ENCODE results near the gene LUZP1.

Gene LUZP1

DNA sequence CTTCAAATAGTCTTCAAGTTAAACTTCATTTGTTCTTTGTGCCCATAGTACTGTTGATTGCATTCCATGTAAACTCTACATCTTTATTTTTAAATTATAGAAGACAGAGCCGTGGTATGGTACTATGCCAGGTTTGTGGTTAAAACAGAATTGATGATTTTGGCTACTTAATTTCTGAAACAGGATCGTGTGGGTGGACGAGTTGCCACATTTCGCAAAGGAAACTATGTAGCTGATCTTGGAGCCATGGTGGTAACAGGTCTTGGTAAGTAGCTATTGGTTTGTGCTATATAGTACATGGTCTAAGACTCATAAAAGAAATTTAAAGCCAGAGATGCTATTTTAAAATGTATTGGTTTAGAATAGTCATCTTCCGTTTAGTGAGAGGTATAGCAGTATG, 111.4 kb downstream of the LUZP1 start:
- DNase-seq (ENCODE audit: low read depth, low spot score): no peak
- Histone ChIP-seq H3K27me3 (ENCODE audit: insufficient read depth, insufficient read length) (no peaks in the 10 kb centered on the region), H3K4me3 (ENCODE audit: insufficient read length, low read depth) (no peak overlapping the region), H3K36me3 (ENCODE audit: insufficient read depth, insufficient read length, low read length) (peaks cover 83% of the 10 kb centered on the region), H3K9ac (ENCODE audit: insufficient read length, low read depth) (no peak overlapping the region), H3K9me3 (ENCODE audit: insufficient read depth, low read length) (no peaks in the 10 kb centered on the region), H3K4me1 (ENCODE audit: insufficient read depth, insufficient read length) (no peaks in the 10 kb centered on the region)
- TF ChIP-seq ZNF274 (IDR thresholded peaks at IDR 0.05; ENCODE audit: low read depth, low read length): no peak
- no peak for TF ChIP-seq YY1 (IDR thresholded peaks at IDR 0.05; ENCODE audit: insufficient read depth, insufficient read length)
- TF ChIP-seq SUZ12 (IDR thresholded peaks at IDR 0.05; ENCODE audit: extremely low read depth, insufficient read depth, insufficient read length): no peak

DNA sequence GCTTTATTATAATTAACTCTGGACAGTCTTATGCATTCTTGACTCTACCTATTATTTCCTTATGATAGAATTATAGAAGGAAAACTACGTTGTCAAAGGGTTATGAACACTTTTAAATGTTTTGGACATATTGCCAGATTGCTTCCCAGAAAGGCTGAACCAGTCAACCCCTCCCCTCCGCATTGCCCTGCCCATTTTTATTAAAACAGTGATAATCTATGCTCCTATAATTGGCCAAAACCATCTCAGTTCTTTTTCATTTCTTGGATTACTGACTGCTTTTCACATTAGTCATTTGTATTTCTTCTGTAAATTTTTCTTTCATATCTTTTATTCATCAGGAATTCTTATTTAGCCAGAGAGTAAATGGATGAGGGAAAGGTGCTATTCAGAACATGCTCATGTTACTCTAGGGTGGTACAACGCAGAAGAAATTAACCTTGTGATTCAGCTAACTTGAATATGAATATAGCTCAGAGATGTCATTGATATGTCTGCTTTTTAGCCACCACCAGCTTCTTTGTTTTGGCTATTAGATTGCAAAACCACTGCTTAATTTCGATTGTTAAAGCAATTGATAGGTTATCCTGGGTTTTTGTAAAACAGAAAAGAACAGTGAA, 117.3 kb downstream of the LUZP1 start:
- Histone ChIP-seq H3K4me1 (ENCODE audit: insufficient read depth, insufficient read length) (no peaks in the 10 kb centered on the region), H3K36me3 (ENCODE audit: insufficient read depth, insufficient read length, low read length) (peaks cover 50% of the 10 kb centered on the region), H3K9ac (ENCODE audit: insufficient read length, low read depth) (no peak overlapping the region), H3K4me3 (ENCODE audit: insufficient read length, low read depth) (no peak overlapping the region), H3K9me3 (ENCODE audit: insufficient read depth, low read length) (no peaks in the 10 kb centered on the region), H3K27me3 (ENCODE audit: insufficient read depth, insufficient read length) (no peaks in the 10 kb centered on the region)
- TF ChIP-seq YY1 (IDR thresholded peaks at IDR 0.05; ENCODE audit: insufficient read depth, insufficient read length) (no peak), SUZ12 (IDR thresholded peaks at IDR 0.05; ENCODE audit: extremely low read depth, insufficient read depth, insufficient read length) (no peak), ZNF274 (IDR thresholded peaks at IDR 0.05; ENCODE audit: low read depth, low read length) (no peak)
- no peak for DNase-seq (ENCODE audit: low read depth, low spot score)

DNA sequence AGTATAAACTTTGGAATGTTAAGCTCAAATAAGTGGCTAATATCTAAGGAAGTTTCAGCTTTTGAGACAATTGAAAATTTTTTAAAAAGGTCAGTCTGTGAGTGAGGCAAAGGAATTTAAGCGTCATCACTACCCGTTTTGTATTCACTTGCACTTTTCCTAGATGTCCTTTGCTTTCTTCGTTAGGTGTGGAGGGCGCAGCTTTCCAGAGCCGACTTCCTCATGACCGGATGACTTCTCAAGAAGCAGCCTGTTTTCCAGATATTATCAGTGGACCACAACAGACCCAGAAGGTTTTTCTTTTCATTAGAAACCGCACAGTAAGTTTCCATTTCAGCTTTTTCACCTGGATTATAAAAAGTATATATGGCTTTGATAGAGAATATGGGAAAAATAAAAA, 118.5 kb downstream of the LUZP1 start:
- H3K4me1 ChIP-seq (ENCODE audit: insufficient read depth, insufficient read length): no peaks in the 10 kb centered on the region
- H3K36me3 ChIP-seq (ENCODE audit: insufficient read depth, insufficient read length, low read length): peaks cover 39% of the 10 kb centered on the region
- TF ChIP-seq YY1 (IDR thresholded peaks at IDR 0.05; ENCODE audit: insufficient read depth, insufficient read length): no peak
- TF ChIP-seq SUZ12 (IDR thresholded peaks at IDR 0.05; ENCODE audit: extremely low read depth, insufficient read depth, insufficient read length): no peak
- H3K27me3 ChIP-seq (ENCODE audit: insufficient read depth, insufficient read length): no peaks in the 10 kb centered on the region
- no peak overlapping the region for H3K4me3 ChIP-seq (ENCODE audit: insufficient read length, low read depth)
- no peak for DNase-seq (ENCODE audit: low read depth, low spot score)
- H3K9ac ChIP-seq (ENCODE audit: insufficient read length, low read depth): no peak overlapping the region
- no peaks in the 10 kb centered on the region for H3K9me3 ChIP-seq (ENCODE audit: insufficient read depth, low read length)

DNA sequence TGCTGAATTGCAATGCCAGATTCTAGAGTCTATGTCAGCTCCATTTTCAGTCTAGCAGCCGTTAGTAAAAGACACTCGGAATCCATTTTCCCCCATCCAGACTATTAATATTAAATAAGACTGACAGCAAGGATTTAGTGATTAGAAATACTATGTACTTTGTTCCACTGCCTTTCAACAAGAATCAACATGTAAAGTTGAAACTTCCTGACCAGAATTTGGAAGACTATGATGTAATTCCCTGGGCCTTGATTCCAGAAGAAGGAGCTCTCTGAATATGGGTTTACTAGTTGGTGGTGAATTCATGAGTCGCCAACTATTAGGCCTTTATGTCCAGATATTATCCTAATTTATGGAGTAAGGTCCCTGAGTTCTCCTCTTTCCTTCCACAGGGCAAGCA, 124.6 kb downstream of the LUZP1 start:
- no peak overlapping the region for H3K4me3 ChIP-seq (ENCODE audit: insufficient read length, low read depth)
- H3K9ac ChIP-seq (ENCODE audit: insufficient read length, low read depth): no peak overlapping the region
- TF ChIP-seq ZNF274 (IDR thresholded peaks at IDR 0.05; ENCODE audit: low read depth, low read length) (no peak), SUZ12 (IDR thresholded peaks at IDR 0.05; ENCODE audit: extremely low read depth, insufficient read depth, insufficient read length) (no peak), YY1 (IDR thresholded peaks at IDR 0.05; ENCODE audit: insufficient read depth, insufficient read length) (no peak)
- H3K36me3 ChIP-seq (ENCODE audit: insufficient read depth, insufficient read length, low read length): peaks cover 13% of the 10 kb centered on the region
- H3K9me3 ChIP-seq (ENCODE audit: insufficient read depth, low read length): no peaks in the 10 kb centered on the region
- no peaks in the 10 kb centered on the region for H3K4me1 ChIP-seq (ENCODE audit: insufficient read depth, insufficient read length)
- no peaks in the 10 kb centered on the region for H3K27me3 ChIP-seq (ENCODE audit: insufficient read depth, insufficient read length)
- no peak for DNase-seq (ENCODE audit: low read depth, low spot score)

DNA sequence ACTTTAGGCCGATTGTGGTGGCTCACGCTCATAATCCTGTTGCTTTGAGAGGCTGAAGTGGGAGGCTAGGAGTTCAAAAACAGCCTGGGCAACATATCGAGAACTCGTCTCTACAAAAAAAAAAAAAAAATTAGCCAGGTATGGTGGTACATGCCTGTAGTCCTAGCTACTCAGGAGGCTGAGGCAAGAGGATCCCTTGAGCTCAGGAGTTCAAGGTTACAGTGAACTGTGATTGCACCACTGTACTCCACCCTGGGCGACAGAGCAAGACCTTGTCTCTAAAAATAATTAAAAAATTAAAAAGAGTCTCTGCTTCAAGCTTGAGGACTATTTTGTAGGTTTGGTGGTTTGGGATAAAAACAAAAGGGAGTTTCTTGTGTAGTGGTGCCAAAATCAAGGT, 128.1 kb downstream of the LUZP1 start:
- DNase-seq (ENCODE audit: low read depth, low spot score): no peak
- Histone ChIP-seq H3K9me3 (ENCODE audit: insufficient read depth, low read length) (no peaks in the 10 kb centered on the region), H3K9ac (ENCODE audit: insufficient read length, low read depth) (no peak overlapping the region), H3K27me3 (ENCODE audit: insufficient read depth, insufficient read length) (no peaks in the 10 kb centered on the region), H3K4me1 (ENCODE audit: insufficient read depth, insufficient read length) (no peaks in the 10 kb centered on the region), H3K4me3 (ENCODE audit: insufficient read length, low read depth) (no peak overlapping the region), H3K36me3 (ENCODE audit: insufficient read depth, insufficient read length, low read length) (peaks cover 11% of the 10 kb centered on the region)
- TF ChIP-seq SUZ12 (IDR thresholded peaks at IDR 0.05; ENCODE audit: extremely low read depth, insufficient read depth, insufficient read length) (no peak), ZNF274 (IDR thresholded peaks at IDR 0.05; ENCODE audit: low read depth, low read length) (no peak), YY1 (IDR thresholded peaks at IDR 0.05; ENCODE audit: insufficient read depth, insufficient read length) (no peak)

DNA sequence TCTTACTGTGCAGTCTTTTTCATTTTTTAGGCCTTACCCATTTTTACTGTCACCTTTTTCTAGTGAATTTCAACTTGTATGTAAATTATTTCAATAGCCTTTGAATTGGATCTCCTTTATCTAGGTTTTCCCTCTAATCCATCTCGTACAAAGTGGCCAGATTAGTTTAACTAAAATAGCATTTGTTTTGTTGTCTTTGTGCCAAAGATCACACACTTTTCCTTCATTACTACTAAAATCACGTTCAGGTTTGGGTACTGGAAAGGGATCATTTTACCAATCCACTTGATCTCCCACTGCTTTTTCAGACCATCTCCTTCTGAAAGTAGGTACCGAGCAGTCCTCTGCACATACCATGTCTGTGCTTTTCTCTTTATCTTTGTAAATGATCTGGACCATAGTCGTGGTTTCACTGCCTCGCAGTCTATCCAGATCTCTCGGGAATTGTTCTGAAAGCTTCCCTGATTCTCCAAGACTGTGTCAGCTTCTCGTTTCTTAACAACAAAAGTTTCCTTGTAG, 129.3 kb downstream of the LUZP1 start:
- H3K4me1 ChIP-seq (ENCODE audit: insufficient read depth, insufficient read length): no peaks in the 10 kb centered on the region
- no peak overlapping the region for H3K9ac ChIP-seq (ENCODE audit: insufficient read length, low read depth)

DNA sequence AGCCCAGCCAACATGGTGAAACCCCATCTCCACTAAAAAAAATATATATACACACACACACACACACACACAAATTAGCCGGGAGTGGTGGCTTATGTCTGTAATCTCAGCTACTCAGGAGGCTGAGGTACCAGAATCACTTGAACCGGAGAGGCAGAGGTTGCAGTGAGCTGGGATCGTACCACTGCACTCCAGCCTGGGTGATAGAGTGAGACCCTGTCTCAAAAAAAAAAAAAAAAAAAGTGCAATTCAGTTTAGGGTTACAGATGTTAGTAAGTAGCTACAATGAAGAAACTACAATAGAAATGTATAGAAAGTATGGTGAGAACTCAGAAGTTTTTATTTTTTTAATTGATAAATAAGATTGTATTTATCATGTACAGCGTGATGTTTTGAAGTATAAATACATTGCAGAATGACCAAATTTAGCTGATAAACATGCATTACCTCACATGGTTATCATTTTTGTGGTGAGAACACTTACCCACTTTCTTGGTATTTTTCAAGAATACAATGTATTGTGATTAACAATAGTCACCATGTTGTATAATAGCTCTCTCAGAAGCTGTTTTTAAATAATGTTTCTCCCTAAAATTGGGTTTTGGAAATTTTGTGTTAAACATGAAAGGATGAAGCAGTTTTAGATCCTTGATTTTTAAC, 131.4 kb downstream of the LUZP1 start:
- no peak for DNase-seq (ENCODE audit: low read depth, low spot score)

More for the DNA sequence above, 129.3 kb downstream of the LUZP1 start:
- Histone ChIP-seq H3K9me3 (ENCODE audit: insufficient read depth, low read length) (no peaks in the 10 kb centered on the region), H3K27me3 (ENCODE audit: insufficient read depth, insufficient read length) (no peaks in the 10 kb centered on the region), H3K4me3 (ENCODE audit: insufficient read length, low read depth) (no peak overlapping the region), H3K36me3 (ENCODE audit: insufficient read depth, insufficient read length, low read length) (peaks cover 10% of the 10 kb centered on the region)
- no peak for DNase-seq (ENCODE audit: low read depth, low spot score)
- TF ChIP-seq SUZ12 (IDR thresholded peaks at IDR 0.05; ENCODE audit: extremely low read depth, insufficient read depth, insufficient read length): no peak
- TF ChIP-seq YY1 (IDR thresholded peaks at IDR 0.05; ENCODE audit: insufficient read depth, insufficient read length): no peak
- no peak for TF ChIP-seq ZNF274 (IDR thresholded peaks at IDR 0.05; ENCODE audit: low read depth, low read length)

More for the DNA sequence above, 131.4 kb downstream of the LUZP1 start:
- H3K36me3 ChIP-seq (ENCODE audit: insufficient read depth, insufficient read length, low read length): peaks cover 4% of the 10 kb centered on the region
- H3K27me3 ChIP-seq (ENCODE audit: insufficient read depth, insufficient read length): no peaks in the 10 kb centered on the region
- H3K9me3 ChIP-seq (ENCODE audit: insufficient read depth, low read length): no peaks in the 10 kb centered on the region
- TF ChIP-seq YY1 (IDR thresholded peaks at IDR 0.05; ENCODE audit: insufficient read depth, insufficient read length) (no peak), ZNF274 (IDR thresholded peaks at IDR 0.05; ENCODE audit: low read depth, low read length) (no peak), SUZ12 (IDR thresholded peaks at IDR 0.05; ENCODE audit: extremely low read depth, insufficient read depth, insufficient read length) (no peak)
- H3K4me3 ChIP-seq (ENCODE audit: insufficient read length, low read depth): no peak overlapping the region
- no peaks in the 10 kb centered on the region for H3K4me1 ChIP-seq (ENCODE audit: insufficient read depth, insufficient read length)
- H3K9ac ChIP-seq (ENCODE audit: insufficient read length, low read depth): no peak overlapping the region
